Ramos (cell line): ENCODE data around the gene RSBN1L.

Experiments
- in situ Hi-C: fragments of 300-500 bp; cut with MboI; formaldehyde crosslinking; loops from one replicate; pipeline ENCODE4 v1.14.3; 2022; ENCODE audit warnings: low sequenced_read_pairs; ENCODE audit not compliant: unreplicated experiment

RSBN1L gene

DNA sequence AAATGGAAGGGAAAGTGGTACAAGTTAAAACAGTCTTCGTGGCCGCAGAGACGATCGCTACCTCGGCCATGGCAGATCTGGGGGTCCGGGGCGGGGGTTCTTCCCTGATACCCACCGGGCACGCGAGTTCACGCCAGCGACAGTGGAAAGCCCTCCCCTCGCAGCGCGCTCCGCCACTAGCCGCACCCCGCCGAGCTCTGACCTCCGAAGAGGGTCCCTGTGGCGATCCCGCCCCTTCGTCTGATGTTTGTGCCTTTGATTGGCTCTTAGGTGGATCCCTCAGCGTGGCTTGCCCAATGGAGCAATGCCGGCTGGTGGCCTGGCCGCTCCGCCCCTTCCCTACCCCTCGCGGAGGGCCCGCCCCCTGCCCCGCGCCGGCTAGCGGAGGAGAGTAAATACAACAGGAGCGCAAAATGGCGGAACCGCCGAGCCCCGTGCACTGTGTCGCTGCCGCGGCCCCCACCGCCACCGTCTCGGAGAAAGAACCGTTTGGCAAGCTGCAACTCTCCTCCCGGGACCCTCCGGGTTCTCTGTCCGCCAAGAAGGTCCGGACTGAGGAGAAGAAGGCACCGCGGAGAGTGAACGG is at the start of gene RSBN1L:
Gene RSBN1L, plus strand, starts transcription at position 403 of the 586 bp plus-strand sequence. Its CDS starts 11 bp downstream, at position 414.
- in situ Hi-C loops: no loop called here

GRCh38 chr7:77648742-77649338 is 47.4 kb upstream of the RSBN1L start:
- in situ Hi-C loops: no loop called here

- in situ Hi-C loops: loop anchor here (5.0 to 10.0 kb wide), 2 partner anchors 105 to 392 kb away; no protein-coding TSS in a partner anchor
Measured at GRCh38 chr7:77649716-77650349, 46.4 kb upstream of the RSBN1L start.

- in situ Hi-C loops: loop anchor here (5.0 to 10.0 kb wide), 2 partner anchors 103 to 391 kb away; no protein-coding TSS in a partner anchor
Measured at GRCh38 chr7:77651575-77652162, 44.6 kb upstream of the RSBN1L start.

- in situ Hi-C loops: loop anchor here (5.0 to 10.0 kb wide), 2 partner anchors 102 to 389 kb away; no protein-coding TSS in a partner anchor
Measured at GRCh38 chr7:77652826-77653225, 43.4 kb upstream of the RSBN1L start.

DNA sequence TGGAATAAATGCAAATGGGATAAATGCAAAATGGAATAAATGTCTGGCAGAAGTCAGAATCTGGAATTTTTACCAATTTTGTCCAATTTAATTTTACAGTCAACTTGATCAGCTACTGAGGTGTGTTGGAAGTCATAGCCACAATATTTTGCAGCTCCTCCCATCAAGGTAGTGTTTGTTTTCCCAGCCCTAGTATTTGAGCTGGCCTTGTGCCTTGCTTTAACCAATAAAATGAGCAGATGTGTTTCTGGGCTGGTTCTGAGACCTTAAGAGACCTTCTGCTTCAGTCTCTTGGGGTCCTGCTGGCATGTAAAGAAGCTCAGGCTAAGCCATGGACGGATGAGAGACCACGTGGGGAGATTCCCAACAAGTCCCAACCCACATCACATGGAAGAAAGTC is 42.7 kb upstream of the RSBN1L start:
- in situ Hi-C loops: loop anchor here (5.0 to 10.0 kb wide), 2 partner anchors 101 to 389 kb away; no protein-coding TSS in a partner anchor

- in situ Hi-C loops: loop anchor here (10.0 kb wide), 1 partner anchor 99 kb away; no protein-coding TSS in a partner anchor
Measured at GRCh38 chr7:77655356-77655755, 40.9 kb upstream of the RSBN1L start.

- in situ Hi-C loops: loop anchor here (10.0 kb wide), 1 partner anchor 99 kb away; no protein-coding TSS in a partner anchor
Measured at GRCh38 chr7:77655836-77656455, 40.3 kb upstream of the RSBN1L start.

DNA sequence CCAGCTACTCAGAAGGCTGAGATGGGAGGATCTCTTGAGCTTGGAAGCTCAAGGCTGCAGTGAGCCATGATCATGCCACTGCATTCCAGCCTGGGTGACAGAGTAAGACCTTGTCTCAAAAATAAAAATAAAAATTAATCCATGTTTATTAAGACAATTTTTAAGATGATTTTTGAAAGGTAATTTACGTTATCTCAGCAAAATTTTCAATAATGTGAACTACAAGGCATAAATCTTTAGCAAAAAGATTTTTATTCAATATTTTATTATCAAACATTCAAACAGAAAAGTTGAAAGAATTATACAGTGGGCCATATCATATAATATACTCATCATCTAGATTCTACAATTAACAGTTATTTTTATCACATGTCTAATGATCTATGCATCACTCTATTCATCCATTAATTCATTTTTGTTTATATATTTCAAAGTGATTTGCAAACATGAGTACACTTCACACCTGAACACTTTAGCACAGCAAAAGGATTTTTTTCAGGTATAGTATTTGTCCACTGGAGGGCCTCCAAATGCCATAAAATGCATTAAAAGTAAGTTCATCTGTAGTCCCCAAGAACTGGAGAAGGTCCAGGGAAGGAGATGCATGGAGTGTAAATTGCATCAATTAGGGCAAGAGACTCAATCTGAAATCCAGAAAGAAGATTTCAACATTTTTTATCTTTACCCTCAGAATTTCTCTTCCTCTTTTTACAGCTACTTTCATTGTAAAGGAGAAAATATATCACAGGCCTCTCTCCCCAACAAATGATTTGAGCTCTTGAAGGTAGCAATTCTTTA is 38.6 kb upstream of the RSBN1L start:
- in situ Hi-C loops: loop anchor here (10.0 kb wide), 1 partner anchor 97 kb away; no protein-coding TSS in a partner anchor

GRCh38 chr7:77658928-77659327 is 37.3 kb upstream of the RSBN1L start:
- in situ Hi-C loops: loop anchor here (10.0 kb wide), 1 partner anchor 96 kb away; no protein-coding TSS in a partner anchor

DNA sequence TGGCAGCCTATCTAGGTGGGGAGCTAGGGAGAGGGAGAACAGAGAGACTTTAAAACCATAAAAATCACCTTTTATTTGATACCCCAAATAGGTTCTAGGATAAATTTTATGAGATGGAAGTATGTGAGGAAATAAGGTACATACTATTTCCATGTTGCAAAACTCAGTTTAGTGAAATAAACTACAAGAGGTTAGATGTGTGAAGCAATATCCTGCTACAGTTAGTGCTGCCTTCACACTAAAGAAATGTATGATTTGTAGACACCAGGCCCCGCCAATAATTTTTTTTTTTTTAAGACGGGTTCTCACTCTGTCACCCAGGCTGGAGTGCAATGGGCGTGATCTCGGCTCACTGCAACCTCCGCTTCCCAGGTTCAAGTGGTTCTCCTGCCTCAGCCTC is 34.4 kb upstream of the RSBN1L start:
- in situ Hi-C loops: no loop called here

DNA sequence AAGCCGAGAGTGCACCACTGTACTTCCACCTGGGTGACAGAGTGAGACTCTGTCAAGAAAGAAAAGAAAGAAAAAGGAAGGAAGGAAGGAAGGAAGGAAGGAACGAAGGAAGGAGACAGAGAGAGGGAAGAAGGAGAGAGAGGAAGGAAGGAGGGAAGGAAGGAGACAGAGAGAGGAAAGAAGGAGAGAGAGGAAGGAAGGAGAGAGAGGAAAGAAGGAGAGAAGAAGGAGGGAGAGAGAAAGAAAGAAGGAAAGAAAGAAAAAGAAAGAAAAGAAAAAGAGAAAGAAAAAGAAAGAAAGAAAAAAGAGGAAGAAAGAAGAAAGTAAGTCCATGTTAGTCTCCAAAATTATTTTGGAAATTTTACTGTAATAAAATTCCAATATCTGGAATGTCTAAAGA is 33.4 kb upstream of the RSBN1L start:
- in situ Hi-C loops: no loop called here

DNA sequence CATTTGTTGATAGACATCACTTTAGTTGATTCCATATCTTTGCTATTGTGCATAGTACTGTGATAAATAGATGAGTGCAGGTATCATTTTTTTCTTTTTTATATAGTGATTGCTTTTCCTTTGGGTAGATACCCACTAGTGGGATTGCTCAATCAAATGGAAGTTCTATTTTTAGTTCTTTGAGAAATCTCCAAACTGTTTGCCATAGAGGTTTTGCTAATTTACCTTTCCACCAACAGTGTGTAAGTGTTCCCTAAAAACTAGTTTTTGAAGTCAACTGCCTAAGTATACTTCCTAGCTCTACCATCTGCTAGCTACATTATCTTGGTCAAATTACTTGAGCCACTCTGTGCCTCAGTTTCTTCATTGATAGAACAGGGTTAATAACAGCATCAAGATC is 31.5 kb upstream of the RSBN1L start:
- in situ Hi-C loops: no loop called here

DNA sequence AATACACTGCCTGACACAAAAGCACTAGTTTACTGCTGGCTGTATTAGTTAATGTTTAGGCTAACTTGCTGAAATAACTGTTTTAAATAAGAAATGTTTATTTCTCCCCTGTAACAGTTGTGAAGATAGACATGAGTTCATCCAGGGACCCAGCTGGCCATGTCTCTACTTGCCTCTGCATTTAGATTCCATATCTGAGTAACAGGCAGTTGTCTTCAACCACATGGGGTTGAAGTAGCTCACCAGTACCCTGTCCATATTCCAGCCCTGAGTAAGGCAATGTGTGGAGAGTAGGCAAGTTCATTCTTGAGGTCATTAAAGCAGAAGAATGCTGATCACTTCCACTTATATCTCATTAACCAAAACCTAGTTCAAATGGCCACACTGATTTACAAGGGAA is 31.1 kb upstream of the RSBN1L start:
- in situ Hi-C loops: no loop called here

DNA sequence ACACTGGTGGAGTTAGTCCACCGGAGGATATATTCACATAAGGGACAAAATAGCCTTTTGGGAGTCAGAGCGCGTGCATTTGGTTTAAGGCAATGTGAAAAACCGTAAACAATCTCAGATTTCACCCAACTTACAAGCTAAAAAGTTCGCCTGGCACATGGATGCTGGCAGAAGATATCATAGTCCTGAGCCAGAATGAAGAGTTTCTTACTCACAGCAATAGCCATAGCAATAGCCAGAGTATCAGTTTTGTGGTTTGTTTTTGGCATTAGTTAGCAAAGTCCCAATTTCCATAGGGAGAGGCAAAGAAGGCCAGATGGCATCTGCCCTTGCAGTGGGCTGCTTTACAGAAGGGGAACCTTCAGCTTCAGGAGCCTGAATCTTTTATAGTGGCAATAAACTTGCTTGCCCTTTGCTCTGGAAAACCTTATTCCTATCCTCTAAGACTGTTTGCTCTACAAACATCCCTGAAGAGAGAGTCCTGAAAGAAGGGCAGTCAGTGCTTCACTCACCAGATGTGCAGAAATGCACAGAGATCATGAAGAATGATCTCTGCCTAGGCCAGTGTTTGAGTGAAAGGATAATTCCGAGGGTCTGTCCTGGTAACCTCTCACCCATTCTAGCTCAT is 28.7 kb upstream of the RSBN1L start:
- in situ Hi-C loops: no loop called here

DNA sequence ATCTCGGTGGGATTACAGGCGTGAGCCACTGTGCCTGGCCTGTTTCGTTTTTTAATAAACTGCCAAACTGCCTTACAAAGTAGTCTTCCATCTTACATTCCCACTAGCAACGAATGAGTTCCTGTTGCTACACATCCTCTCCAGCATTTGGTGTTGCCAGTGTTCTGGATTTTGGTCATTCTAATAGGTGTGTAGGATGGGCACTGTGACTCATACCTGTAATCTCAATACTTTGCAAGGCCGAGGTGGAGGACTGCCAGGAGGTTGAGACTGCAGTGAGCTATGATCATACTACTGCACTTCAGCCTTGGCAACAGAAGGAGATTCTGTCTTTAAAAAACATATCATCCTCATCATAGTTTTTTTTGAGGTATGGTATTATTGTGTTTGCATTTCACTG is 21.4 kb upstream of the RSBN1L start:
- in situ Hi-C loops: no loop called here

- in situ Hi-C loops: no loop called here
Measured at GRCh38 chr7:77679608-77680007, 16.7 kb upstream of the RSBN1L start.

- in situ Hi-C loops: no loop called here
Measured at GRCh38 chr7:77680266-77680665, 16.0 kb upstream of the RSBN1L start.

DNA sequence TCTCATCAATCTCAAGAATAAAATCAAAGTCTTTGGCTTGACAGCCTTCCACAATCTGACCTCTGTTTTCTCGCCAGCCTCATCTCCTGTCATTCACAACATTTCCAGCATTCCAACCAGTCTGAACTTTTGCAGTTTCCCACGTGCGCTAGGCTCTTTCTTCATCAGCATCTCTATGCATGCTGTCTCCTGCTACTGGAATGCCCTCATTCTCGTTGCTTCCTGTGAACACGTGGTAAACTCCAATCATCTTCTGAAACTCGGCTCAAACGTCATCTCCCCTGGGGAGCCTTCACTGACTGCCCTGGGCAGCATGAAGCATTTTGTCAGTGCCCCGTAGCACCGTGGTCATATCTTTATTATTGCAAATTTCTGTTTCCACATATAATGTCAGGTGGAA is 12.2 kb upstream of the RSBN1L start:
- in situ Hi-C loops: no loop called here
